SJSA1 (cell line): Measurements from ENCODE around the gene GPM6B. TPM values are rescaled to one million over a fixed set of nuclear protein-coding genes. Genes with fewer than 3 reads are reported as not detected.

ENCODE experiments used
- DNase-seq, 2 experiments: peaks; one replicate each; pipeline ENCODE4 v3.0.0-alpha.2; 2015 to 2020; ENCODE audit warnings: low spot score in 2 of 2, low read depth in 1 of 2
- H3K27ac ChIP-seq: fragments of 250-450 bp; sonication (Bioruptor Pico); 2 replicates; pipeline ENCODE4 v1.5.1; 2020; ENCODE audit warnings: mild to moderate bottlenecking, moderate library complexity
- H3K27me3 ChIP-seq: fragments of 250-450 bp; sonication (Bioruptor Pico); replicated peaks from 2 replicates; pipeline ENCODE4 v1.5.1; 2020; ENCODE audit warnings: mild to moderate bottlenecking, moderate library complexity
- H3K36me3 ChIP-seq: fragments of 250-450 bp; sonication (Bioruptor Pico); 2 replicates; pipeline ENCODE4 v1.5.1; 2020; ENCODE audit warnings: mild to moderate bottlenecking
- H3K4me1 ChIP-seq: fragments of 250-450 bp; sonication (Bioruptor Pico); replicated peaks from 2 replicates; pipeline ENCODE4 v1.6.1; 2021; ENCODE audit warnings: mild to moderate bottlenecking
- H3K4me3 ChIP-seq: fragments of 250-450 bp; sonication (Bioruptor Pico); 2 replicates; pipeline ENCODE4 v1.5.1; 2020; ENCODE audit warnings: mild to moderate bottlenecking
- H3K9me3 ChIP-seq: fragments of 250-450 bp; sonication (Bioruptor Pico); replicated peaks from 2 replicates; pipeline ENCODE4 v1.5.1; 2020; ENCODE audit warnings: mild to moderate bottlenecking
- total RNA-seq: library from RNA; depleted of rRNA; stranded (reverse); fragments of >200 nt; shearing (Covaris generic); gene quantifications from 2 replicates; pipeline ENCODE4 v1.2.3, GENCODE V29; 2014

Gene GPM6B
- total RNA-seq, 1 experiment from 2014 or later: not detected

GRCh38 chrX:13836575-13836974, 19.7 kb upstream of the GPM6B start:
- Histone ChIP-seq H3K27ac (no peak overlapping the region), H3K4me3 (no peak overlapping the region), H3K27me3 (no peaks in the 10 kb centered on the region), H3K36me3 (no peaks in the 10 kb centered on the region), H3K9me3 (no peaks in the 10 kb centered on the region), H3K4me1 (no peaks in the 10 kb centered on the region)
- no peak for DNase-seq

DNA sequence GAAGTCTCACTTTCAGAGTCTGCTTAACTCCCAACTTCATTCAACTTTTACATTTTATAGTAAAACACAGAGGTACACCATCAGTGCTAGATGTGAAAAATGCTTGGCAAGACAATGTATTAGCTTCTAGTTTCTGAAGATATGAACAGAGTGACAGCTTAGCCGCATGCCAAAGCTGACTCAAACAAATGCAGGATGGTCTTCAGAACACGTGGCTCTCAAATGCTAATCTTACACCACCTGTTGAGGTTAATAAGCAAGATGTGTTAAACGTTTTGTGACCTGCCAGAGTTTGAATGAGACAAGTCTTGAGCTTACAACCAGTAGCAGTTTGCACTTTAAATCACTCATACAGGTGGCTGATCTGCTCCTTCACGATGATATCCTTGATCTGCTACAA, 18.9 kb upstream of the GPM6B start:
- Histone ChIP-seq H3K9me3 (no peaks in the 10 kb centered on the region), H3K27me3 (no peaks in the 10 kb centered on the region), H3K4me1 (no peaks in the 10 kb centered on the region), H3K36me3 (no peaks in the 10 kb centered on the region), H3K4me3 (no peak overlapping the region), H3K27ac (no peak overlapping the region)
- DNase-seq: no peak

- Histone ChIP-seq H3K4me1 (no peaks in the 10 kb centered on the region), H3K36me3 (no peaks in the 10 kb centered on the region), H3K27me3 (no peaks in the 10 kb centered on the region), H3K9me3 (no peaks in the 10 kb centered on the region), H3K4me3 (no peak overlapping the region), H3K27ac (no peak overlapping the region)
- DNase-seq: no peak
Observed at GRCh38 chrX:13834355-13834754, 17.5 kb upstream of the GPM6B start.

DNA sequence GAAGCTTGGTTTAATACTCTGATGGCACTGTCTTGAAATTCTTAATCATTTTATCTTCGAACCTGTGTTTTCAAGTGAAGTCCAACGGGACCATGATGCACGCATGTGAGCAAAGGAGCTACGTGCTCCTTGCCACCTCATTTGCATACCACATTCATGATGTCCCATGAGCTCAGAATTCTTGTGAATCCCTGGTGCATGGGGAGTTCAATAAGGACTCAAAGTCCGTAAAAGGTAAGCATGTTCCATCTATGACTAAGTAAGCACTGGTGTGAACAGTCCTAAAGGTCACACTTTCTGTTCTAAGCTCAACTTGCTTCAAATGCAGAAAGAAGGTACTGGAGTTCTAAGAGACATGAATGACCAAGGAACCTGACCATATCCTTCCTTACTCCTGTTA, 13.1 kb upstream of the GPM6B start:
- no peaks in the 10 kb centered on the region for H3K9me3 ChIP-seq
- H3K4me3 ChIP-seq: no peak overlapping the region
- H3K4me1 ChIP-seq: no peaks in the 10 kb centered on the region
- no peaks in the 10 kb centered on the region for H3K36me3 ChIP-seq
- H3K27ac ChIP-seq: no peak overlapping the region
- no peaks in the 10 kb centered on the region for H3K27me3 ChIP-seq
- DNase-seq: no peak

DNA sequence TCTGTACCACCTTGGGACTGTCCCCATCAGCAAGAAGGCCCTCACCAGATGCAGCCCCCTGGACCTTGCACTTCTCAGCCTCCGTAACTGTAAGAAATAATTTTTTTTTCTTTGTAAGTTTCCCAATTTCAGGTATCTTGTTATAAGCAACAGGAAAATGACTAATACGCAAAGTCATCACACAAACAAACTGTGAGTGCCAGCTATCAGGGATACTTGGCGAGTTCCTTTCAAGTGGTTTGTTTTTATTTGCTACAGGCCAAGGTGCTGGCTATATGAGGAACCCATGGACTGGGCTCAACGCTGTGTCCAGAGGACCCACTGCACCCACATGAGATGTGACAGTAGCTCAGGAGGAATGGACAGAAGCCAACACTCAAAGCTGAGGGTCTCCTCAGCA, 11.5 kb upstream of the GPM6B start:
- Histone ChIP-seq H3K27ac (no peak overlapping the region), H3K27me3 (no peaks in the 10 kb centered on the region), H3K9me3 (no peaks in the 10 kb centered on the region), H3K4me1 (no peaks in the 10 kb centered on the region), H3K36me3 (no peaks in the 10 kb centered on the region), H3K4me3 (no peak overlapping the region)
- DNase-seq: no peak

DNA sequence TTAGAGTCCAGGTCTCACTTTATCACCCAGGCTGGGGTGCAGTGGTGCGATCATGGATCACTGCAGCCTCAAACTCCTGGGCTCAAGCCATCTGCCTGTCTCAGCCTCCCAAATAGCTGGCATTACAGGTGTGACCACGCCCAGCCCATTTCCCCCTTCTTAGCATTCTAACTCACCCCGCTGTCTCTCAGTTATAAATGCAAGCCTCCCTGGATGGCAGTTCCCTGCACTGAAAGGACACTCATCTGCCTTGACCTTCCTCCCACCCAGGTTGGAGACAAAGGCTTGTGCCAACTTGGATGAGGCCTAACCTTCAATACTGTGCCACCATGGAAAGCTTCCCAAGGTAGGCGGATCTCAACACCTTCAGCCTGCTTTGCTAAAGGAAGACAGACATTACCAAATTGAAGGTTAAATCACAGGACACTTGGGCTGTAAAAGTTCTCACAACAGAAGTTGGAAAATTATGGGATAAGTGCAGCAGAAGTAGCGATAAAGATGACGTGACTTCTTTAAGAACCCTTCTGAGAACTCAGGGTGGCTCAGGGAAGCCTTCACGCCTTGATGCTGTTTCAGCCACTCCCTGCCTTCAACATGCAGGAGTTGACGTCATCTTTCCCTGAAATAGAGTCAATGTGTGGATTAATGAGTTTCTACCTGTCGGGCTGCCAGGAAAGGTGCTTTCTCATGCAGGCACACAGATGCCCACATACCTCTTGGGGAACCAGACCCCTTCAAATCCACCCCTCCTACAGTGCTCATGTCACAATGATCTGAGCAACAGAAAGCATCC, 10.6 kb upstream of the GPM6B start:
- DNase-seq: no peak
- H3K9me3 ChIP-seq: no peaks in the 10 kb centered on the region
- H3K27ac ChIP-seq: no peak overlapping the region
- H3K4me3 ChIP-seq: no peak overlapping the region
- H3K4me1 ChIP-seq: no peaks in the 10 kb centered on the region
- H3K27me3 ChIP-seq: no peaks in the 10 kb centered on the region
- H3K36me3 ChIP-seq: no peaks in the 10 kb centered on the region

DNA sequence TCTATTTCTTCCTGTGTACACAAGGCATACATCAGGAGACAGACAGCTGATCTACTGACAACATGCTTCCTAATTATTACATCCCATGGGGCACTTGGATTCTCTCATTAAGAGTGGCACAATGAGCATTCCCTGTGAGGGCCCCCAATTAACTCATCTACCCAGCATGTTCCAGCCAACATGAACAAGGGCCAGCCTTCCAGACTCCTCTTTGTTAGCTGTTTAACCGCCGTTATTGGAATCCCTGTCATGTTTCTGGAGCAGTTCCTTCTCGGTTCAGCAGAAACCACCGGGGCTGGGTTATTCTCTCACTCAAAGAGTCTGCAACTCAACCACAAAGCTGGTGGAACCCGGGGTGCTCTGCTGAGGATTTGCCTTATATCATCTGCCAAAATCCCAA, 9.9 kb upstream of the GPM6B start:
- no peak for DNase-seq
- H3K36me3 ChIP-seq: no peaks in the 10 kb centered on the region
- H3K27ac ChIP-seq: no peak overlapping the region
- H3K9me3 ChIP-seq: no peaks in the 10 kb centered on the region
- H3K4me1 ChIP-seq: no peaks in the 10 kb centered on the region
- H3K4me3 ChIP-seq: no peak overlapping the region
- H3K27me3 ChIP-seq: no peaks in the 10 kb centered on the region

GRCh38 chrX:13825178-13825762, 8.4 kb upstream of the GPM6B start:
- H3K27ac ChIP-seq: no peak overlapping the region
- no peaks in the 10 kb centered on the region for H3K9me3 ChIP-seq
- no peak for DNase-seq
- no peaks in the 10 kb centered on the region for H3K36me3 ChIP-seq
- no peak overlapping the region for H3K4me3 ChIP-seq
- no peaks in the 10 kb centered on the region for H3K4me1 ChIP-seq
- no peaks in the 10 kb centered on the region for H3K27me3 ChIP-seq

GRCh38 chrX:13824746-13825145, 7.9 kb upstream of the GPM6B start:
- H3K9me3 ChIP-seq: no peaks in the 10 kb centered on the region
- H3K27me3 ChIP-seq: no peaks in the 10 kb centered on the region
- DNase-seq: no peak

GRCh38 chrX:13821738-13822137, 4.8 kb upstream of the GPM6B start:
- H3K36me3 ChIP-seq: no peaks in the 10 kb centered on the region
- no peaks in the 10 kb centered on the region for H3K9me3 ChIP-seq
- no peaks in the 10 kb centered on the region for H3K27me3 ChIP-seq
- H3K4me3 ChIP-seq: no peak overlapping the region
- H3K27ac ChIP-seq: no peak overlapping the region
- H3K4me1 ChIP-seq: no peaks in the 10 kb centered on the region
- no peak for DNase-seq

More at GRCh38 chrX:13824746-13825145, 7.9 kb upstream of the GPM6B start:
- Histone ChIP-seq H3K36me3 (no peaks in the 10 kb centered on the region), H3K4me3 (no peak overlapping the region), H3K4me1 (no peaks in the 10 kb centered on the region), H3K27ac (no peak overlapping the region)

DNA sequence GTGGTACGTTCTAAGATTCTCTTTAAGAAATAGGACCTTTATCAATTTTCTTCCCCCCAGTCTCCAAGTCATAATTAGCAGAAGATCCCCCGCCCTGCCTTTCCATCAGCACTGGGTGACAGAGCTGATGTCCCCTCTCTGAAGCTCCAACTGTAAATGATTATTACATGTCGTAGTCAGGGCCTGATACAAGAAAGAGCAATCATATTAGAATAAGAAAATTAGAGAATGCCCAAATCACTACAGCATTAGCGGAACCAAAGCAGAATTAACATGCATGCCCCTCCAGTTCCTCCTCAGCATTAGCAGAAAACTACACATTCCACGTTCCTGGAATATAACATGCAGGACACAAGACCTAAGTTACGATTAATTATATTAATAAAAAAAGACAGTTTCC, 717 bp downstream of the GPM6B start:
- H3K9me3 ChIP-seq: no peaks in the 10 kb centered on the region
- H3K4me1 ChIP-seq: no peaks in the 10 kb centered on the region
- no peaks in the 10 kb centered on the region for H3K27me3 ChIP-seq
- no peak overlapping the region for H3K4me3 ChIP-seq
- no peak for DNase-seq
- no peaks in the 10 kb centered on the region for H3K36me3 ChIP-seq
- H3K27ac ChIP-seq: no peak overlapping the region

GRCh38 chrX:13815664-13816063, 1.2 kb downstream of the GPM6B start:
- H3K27me3 ChIP-seq: no peaks in the 10 kb centered on the region
- no peaks in the 10 kb centered on the region for H3K4me1 ChIP-seq
- no peak overlapping the region for H3K4me3 ChIP-seq
- no peaks in the 10 kb centered on the region for H3K9me3 ChIP-seq
- DNase-seq: no peak
- H3K36me3 ChIP-seq: no peaks in the 10 kb centered on the region
- H3K27ac ChIP-seq: no peak overlapping the region

DNA sequence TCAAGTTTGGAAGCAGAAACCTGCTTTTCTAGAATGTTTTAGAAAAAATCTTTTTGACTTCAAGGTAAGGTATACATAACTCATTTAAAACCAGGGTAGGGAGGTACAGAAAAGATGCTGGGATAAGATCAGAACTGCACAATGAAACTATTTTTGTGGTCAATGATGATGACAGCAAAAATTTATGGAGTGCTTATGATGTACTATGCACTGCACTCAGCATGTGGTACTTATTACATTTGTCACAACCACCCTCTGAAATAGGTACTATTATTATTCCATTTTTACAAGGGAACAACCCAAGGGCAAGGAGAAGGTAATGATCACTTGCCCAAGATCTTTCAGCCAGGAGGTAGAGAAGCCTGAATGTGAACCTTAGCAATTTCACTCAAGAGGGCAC, 8.0 kb downstream of the GPM6B start:
- no peak for DNase-seq
- no peaks in the 10 kb centered on the region for H3K9me3 ChIP-seq

DNA sequence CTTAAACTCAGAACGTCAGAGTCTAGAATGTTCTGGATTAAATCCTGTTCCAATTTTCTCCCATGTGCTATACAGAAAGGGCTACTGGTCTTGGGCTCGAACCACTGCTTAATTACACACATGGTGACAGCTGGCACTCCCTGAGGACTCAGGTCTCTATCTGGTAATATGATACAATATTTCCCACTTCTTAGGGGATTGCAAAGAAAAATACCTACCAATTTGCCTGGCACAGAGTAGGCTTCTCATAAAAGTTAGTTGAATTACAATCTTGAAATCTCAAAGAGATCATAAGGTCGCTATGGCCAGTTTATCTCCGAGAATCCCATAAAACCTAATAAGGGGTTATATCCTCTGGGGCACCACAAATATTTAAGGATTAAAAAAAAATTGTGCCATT, 8.6 kb downstream of the GPM6B start:
- no peaks in the 10 kb centered on the region for H3K27me3 ChIP-seq

More for the DNA sequence above, 8.0 kb downstream of the GPM6B start:
- Histone ChIP-seq H3K27me3 (no peaks in the 10 kb centered on the region), H3K36me3 (no peaks in the 10 kb centered on the region), H3K4me3 (no peak overlapping the region), H3K4me1 (no peaks in the 10 kb centered on the region), H3K27ac (no peak overlapping the region)

More for the DNA sequence above, 8.6 kb downstream of the GPM6B start:
- Histone ChIP-seq H3K4me1 (no peaks in the 10 kb centered on the region), H3K4me3 (no peak overlapping the region), H3K9me3 (no peaks in the 10 kb centered on the region), H3K36me3 (no peaks in the 10 kb centered on the region), H3K27ac (no peak overlapping the region)
- no peak for DNase-seq
